Left lung (tissue), 10 donors: ENCODE measurements around the gene TMEM108. TPM values are rescaled to one million over a fixed set of nuclear protein-coding genes. Genes with fewer than 3 reads are reported as not detected.
A peak's percentile ranks its signal among the peaks of the same experiment; 100 is the strongest.
"Not testable (repeated sequence)": the region's sequence is repeated elsewhere in the genome, so short reads cannot be mapped to it uniquely, and the experiment has no call there.

ENCODE experiments used
- ATAC-seq: fragments of 200-7000 bp; cut with Tn5 transposase; one replicate; pipeline ENCODE4 v1.9.1; 2020; ENCODE audit warnings: moderate library complexity
- DNase-seq, 4 donors: peaks; one replicate each; pipeline ENCODE4 v3.0.0-alpha.2; 2013 to 2020
- H3K27ac ChIP-seq, 2 donors: fragments of 200-600 bp; sonication (generic) in 1 of 2; one replicate each; pipeline versions ENCODE4 v1.5.0 to v1.8.0; 2020 to 2021
- H3K27me3 ChIP-seq, 2 donors: fragments of 200-600 bp; sonication (generic) in 1 of 2; one replicate each; pipeline versions ENCODE4 v1.5.0 to v1.8.0; 2020 to 2021
- H3K36me3 ChIP-seq, 2 donors: fragments of 200-600 bp; sonication (generic) in 1 of 2; one replicate each; pipeline versions ENCODE4 v1.5.0 to v1.8.0; 2020 to 2021
- H3K4me1 ChIP-seq, 2 donors: fragments of 200-600 bp; one replicate each; pipeline ENCODE4 v1.8.0; 2021
- H3K4me3 ChIP-seq, 2 donors: fragments of 200-600 bp; sonication (generic) in 1 of 2; one replicate each; pipeline versions ENCODE4 v1.5.0 to v1.8.0; 2020 to 2021; ENCODE audit warnings: mild to moderate bottlenecking in 1 of 2
- H3K9me3 ChIP-seq, 2 donors: fragments of 200-600 bp; sonication (generic) in 1 of 2; one replicate each; pipeline versions ENCODE4 v1.5.0 to v1.8.0; 2020 to 2021
- intact Hi-C, 2 donors: fragments of 100-400 bp; cut with DNase I; formaldehyde crosslinking; loops; one replicate each; pipeline versions ENCODE4 v1.11.2 to v1.14.2; 2022
- polyA plus RNA-seq, 6 donors: library from polyadenylated mRNA; unstranded; fragments of 120-200 nt; gene quantifications; one replicate each; pipeline ENCODE4 v1.2.1, GENCODE V29; 2013; ENCODE audit not compliant: insufficient read length in 6 of 6
- total RNA-seq, 2 donors: library from RNA; stranded (reverse); fragmentation: NEBNext Ultra II Directional; extraction: Animal tissue kit (Norgen Biotek cat#: 25700); gene quantifications; one replicate each; pipeline ENCODE4 v1.2.1, GENCODE V29; 2021
- TF ChIP-seq, protein P1 (sequence below), 2 donors: fragments of 200-600 bp; sonication (generic) in 1 of 2; IDR thresholded peaks; one replicate each; pipeline versions ENCODE4 v1.5.0 to v1.8.0; 2021; ENCODE audit warnings: antibody characterized with exemption in 2 of 2
- donor health status: DM: no; HTN: yes; CAD: no.
- donor health status: DM: no; HTN: no; CAD: no.

TMEM108 gene
- total and polyA plus RNA-seq, 8 donors, result 18.5 to 58.8 (median 43.7) TPM

- Histone ChIP-seq H3K4me1 (no peaks in the 10 kb centered on the region), H3K4me3 (no peak overlapping the region), H3K36me3 (no peaks in the 10 kb centered on the region), H3K9me3 (peaks cover 0 to 23% of the 10 kb centered on the region in 2 donors), H3K27ac (no peak overlapping the region), H3K27me3 (no peaks in the 10 kb centered on the region)
- no peak for ATAC-seq
- DNase-seq, result no peak
- TF ChIP-seq, protein P1, sequence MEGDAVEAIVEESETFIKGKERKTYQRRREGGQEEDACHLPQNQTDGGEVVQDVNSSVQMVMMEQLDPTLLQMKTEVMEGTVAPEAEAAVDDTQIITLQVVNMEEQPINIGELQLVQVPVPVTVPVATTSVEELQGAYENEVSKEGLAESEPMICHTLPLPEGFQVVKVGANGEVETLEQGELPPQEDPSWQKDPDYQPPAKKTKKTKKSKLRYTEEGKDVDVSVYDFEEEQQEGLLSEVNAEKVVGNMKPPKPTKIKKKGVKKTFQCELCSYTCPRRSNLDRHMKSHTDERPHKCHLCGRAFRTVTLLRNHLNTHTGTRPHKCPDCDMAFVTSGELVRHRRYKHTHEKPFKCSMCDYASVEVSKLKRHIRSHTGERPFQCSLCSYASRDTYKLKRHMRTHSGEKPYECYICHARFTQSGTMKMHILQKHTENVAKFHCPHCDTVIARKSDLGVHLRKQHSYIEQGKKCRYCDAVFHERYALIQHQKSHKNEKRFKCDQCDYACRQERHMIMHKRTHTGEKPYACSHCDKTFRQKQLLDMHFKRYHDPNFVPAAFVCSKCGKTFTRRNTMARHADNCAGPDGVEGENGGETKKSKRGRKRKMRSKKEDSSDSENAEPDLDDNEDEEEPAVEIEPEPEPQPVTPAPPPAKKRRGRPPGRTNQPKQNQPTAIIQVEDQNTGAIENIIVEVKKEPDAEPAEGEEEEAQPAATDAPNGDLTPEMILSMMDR (IDR thresholded peaks at IDR 0.05), result no peak
- intact Hi-C loops, result no loop called here
Measured at GRCh38 chr3:133007601-133008000, 30.6 kb upstream of the TMEM108 start.

DNA sequence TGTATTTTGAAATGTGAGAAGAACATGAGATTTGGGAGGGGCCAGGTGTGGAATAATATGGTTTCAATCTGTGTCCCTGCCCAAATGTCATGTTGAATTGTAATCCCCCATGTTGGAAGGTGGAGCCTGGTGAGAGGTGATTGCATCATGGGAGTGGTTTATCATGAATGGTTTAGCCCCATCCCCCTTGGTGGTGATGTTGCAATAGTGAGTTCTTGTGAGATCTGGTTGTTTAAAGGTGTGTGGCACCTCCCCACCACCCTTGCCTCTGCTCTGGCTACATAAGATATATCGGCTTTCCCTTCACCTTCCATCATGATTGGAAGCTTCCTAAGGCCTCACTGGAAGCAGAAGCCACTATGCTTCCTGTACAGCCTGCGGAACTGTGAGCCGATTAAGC is 23.9 kb upstream of the TMEM108 start:
- H3K27ac ChIP-seq, result no peak overlapping the region
- intact Hi-C loops, result no loop called here
- no peaks in the 10 kb centered on the region for H3K4me1 ChIP-seq
- no peaks in the 10 kb centered on the region for H3K27me3 ChIP-seq
- H3K36me3 ChIP-seq, result no peaks in the 10 kb centered on the region
- TF ChIP-seq, protein P1 (IDR thresholded peaks at IDR 0.05), result no peak
- ATAC-seq (peak; percentile 23), DNase-seq (no peak)
- no peak overlapping the region for H3K4me3 ChIP-seq
- H3K9me3 ChIP-seq, result peaks cover 0 to 21% of the 10 kb centered on the region in 2 donors

DNA sequence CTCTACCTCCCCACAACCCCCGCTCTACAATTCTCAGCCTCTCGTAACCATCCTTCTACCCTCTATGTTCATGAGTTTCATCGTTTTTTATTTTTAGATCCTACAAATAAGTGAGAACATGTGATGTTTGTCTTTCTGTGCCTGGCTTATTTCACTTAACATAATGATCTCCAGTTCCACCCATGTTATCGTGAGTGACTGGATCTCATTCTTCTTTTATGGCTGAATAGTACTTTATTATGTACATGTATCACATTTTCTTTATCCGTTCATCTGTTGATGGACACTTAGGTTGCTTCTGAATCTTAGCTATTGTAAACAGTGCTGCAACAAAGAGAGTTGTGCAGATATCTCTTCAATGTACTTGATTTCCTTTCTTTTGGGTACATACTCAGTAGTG is 22.6 kb upstream of the TMEM108 start:
- H3K36me3 ChIP-seq, result not testable (repeated sequence)

DNA sequence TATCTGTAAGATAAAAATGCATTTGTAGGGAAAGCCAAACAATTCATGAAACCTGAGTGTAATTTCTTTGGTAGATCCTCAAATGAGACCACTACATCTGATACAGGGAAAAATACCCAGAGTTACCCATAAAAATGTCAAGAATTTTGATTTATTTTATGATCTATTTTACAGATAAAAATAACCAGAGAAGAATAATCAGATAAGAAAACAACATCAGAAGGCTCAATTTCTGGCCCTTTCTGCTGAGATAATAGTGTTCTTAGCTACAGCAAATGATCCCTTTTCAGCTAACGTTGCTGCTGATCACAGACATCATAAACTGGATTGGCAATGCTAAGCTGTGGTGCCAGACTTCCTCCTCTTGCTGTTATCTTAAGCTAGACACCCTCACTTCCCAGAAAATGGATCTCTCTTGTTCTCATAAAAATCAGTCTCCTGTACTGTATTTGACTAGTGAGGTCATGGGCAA is 21.3 kb upstream of the TMEM108 start:
- Histone ChIP-seq H3K9me3 (peaks cover 0 to 3% of the 10 kb centered on the region in 2 donors), H3K4me3 (no peak overlapping the region), H3K4me1 (no peaks in the 10 kb centered on the region), H3K27ac (no peak overlapping the region), H3K27me3 (no peaks in the 10 kb centered on the region), H3K36me3 (no peaks in the 10 kb centered on the region)
- intact Hi-C loops, result no loop called here
- ATAC-seq (no peak), DNase-seq (no peak)
- TF ChIP-seq, protein P1 (IDR thresholded peaks at IDR 0.05), result no peak

More for the DNA sequence above, 22.6 kb upstream of the TMEM108 start:
- H3K27me3 ChIP-seq, H3K27ac ChIP-seq, DNase-seq, intact Hi-C loops, H3K4me3 ChIP-seq, H3K4me1 ChIP-seq, ATAC-seq: not testable (repeated sequence)
- H3K9me3 ChIP-seq, result peaks cover 0 to 10% of the 10 kb centered on the region in 2 donors

DNA sequence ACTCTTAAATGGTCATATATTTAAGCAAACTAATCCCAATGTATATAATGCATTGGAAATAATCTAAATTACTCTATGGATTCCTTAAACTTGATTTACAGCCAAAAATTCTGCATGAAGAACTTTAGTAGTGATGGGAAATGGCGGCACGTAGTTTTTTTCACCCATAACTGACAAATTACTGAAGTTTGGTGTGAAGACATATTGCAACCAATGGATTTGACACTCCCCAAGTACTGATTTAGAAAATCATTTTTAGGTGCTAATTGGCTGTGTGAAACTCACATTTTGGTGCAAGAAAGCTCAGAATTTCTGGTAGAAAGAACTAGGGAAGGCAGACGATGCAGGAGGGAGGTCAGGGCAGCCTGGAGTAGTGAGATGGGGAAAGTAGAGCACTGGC is 19.3 kb upstream of the TMEM108 start:
- no peak for DNase-seq
- TF ChIP-seq, protein P1 (IDR thresholded peaks at IDR 0.05), result no peak
- Histone ChIP-seq H3K36me3 (no peaks in the 10 kb centered on the region), H3K27me3 (no peaks in the 10 kb centered on the region), H3K4me3 (no peak overlapping the region), H3K4me1 (no peaks in the 10 kb centered on the region), H3K9me3 (no peaks in the 10 kb centered on the region), H3K27ac (no peak overlapping the region)
- ATAC-seq, result no peak
- intact Hi-C loops, result no loop called here

DNA sequence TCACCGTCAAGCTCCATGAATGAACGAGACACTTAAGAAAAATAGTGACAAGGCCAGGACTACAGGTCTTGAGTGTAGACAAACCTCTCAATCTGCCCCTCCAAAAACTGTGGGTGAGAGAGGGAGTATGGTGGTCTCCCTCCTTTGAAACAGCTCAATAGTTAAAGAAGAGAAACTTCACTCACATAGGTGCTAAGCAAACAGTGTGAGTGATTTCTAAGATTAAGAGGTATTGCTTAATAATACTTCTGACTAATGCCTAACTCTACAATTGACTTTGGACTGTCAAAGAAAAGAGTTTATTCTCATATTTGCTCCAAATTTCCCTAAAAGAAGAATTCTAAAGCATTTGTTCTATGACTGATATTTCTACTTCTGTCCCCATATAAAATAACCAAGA is 17.0 kb upstream of the TMEM108 start:
- peak in 1 of 4 donors; percentile 13 for DNase-seq
- no peaks in the 10 kb centered on the region for H3K27me3 ChIP-seq
- H3K9me3 ChIP-seq, result no peaks in the 10 kb centered on the region
- intact Hi-C loops, result no loop called here
- H3K27ac ChIP-seq, result no peak overlapping the region
- no peaks in the 10 kb centered on the region for H3K4me1 ChIP-seq
- TF ChIP-seq, protein P1 (IDR thresholded peaks at IDR 0.05), result no peak
- no peak overlapping the region for H3K4me3 ChIP-seq
- ATAC-seq, result peak; percentile 81
- H3K36me3 ChIP-seq, result no peaks in the 10 kb centered on the region
